Thyroid gland (tissue), 4 donors: ENCODE data around the gene PAQR5. TPM values are rescaled to one million over a fixed set of nuclear protein-coding genes. Genes with fewer than 3 reads are reported as not detected.

ENCODE experiments used
- DNase-seq, 2 donors: peaks; one replicate each; pipeline ENCODE4 v3.0.0-alpha.2; 2019
- H3K27ac ChIP-seq, 3 donors: fragments of 200-600 bp; sonication (generic); 1 replicate in 2 of 3; 2 replicates in 1 of 3; pipeline ENCODE4 v1.5.1; 2016 to 2019; ENCODE audit warnings: mild to moderate bottlenecking in 1 of 3, moderate library complexity in 1 of 3
- H3K27me3 ChIP-seq: fragments of 200-600 bp; sonication (generic); one replicate; pipeline ENCODE4 v1.5.1; 2019
- H3K36me3 ChIP-seq, 2 donors: fragments of 200-600 bp; sonication (generic); one replicate each; pipeline ENCODE4 v1.5.1; 2016 to 2019
- H3K4me1 ChIP-seq, 2 donors: fragments of 200-600 bp; sonication (generic); one replicate each; pipeline ENCODE4 v1.5.1; 2017 to 2019
- H3K4me3 ChIP-seq, 3 donors: fragments of 200-600 bp; sonication (generic); replicated peaks in 1 of 3; 1 replicate in 2 of 3; 2 replicates in 1 of 3; pipeline ENCODE4 v1.5.1; 2016; ENCODE audit warnings: mild to moderate bottlenecking in 1 of 3
- H3K9me3 ChIP-seq: fragments of 200-600 bp; sonication (generic); one replicate; pipeline ENCODE4 v1.5.1; 2017
- POLR2A ChIP-seq, 2 donors: fragments of 450-650 bp; IDR thresholded peaks; one replicate each; pipeline ENCODE4 v1.6.1; 2017; ENCODE audit warnings: antibody characterized with exemption in 2 of 2, mild to moderate bottlenecking in 2 of 2, moderate library complexity in 1 of 2
- WGBS, 2 donors: methylation state at CpG; one replicate each; pipeline ENCODE4 v1.1.5; 2017; 5-methylcytosine and 5-hydroxymethylcytosine counted together
- intact Hi-C: fragments of 100-400 bp; cut with DNase I; formaldehyde crosslinking; loops from one replicate; pipeline ENCODE4 v1.15.1; 2023
- total RNA-seq, 4 donors: library from RNA; depleted of rRNA; stranded (reverse); fragments of >200 nt; gene quantifications; one replicate each; pipeline ENCODE4 v1.2.3, GENCODE V29; 2016
- TF ChIP-seq, protein P1 (sequence below), 6 experiments: fragments of 200-600 bp in 3 of 6; fragments of 450-650 bp in 3 of 6; sonication (generic) in 3 of 6; IDR thresholded peaks; one replicate each; pipeline ENCODE4 v1.5.1; 2016 to 2019; ENCODE audit warnings: antibody characterized with exemption in 6 of 6, mild to moderate bottlenecking in 2 of 6, inconsistent platforms in 1 of 6, moderate library complexity in 1 of 6

The PAQR5 gene
- total RNA-seq, 4 donors from 2014 or later = 0.24 to 1.5 (median 0.65) TPM

DNA sequence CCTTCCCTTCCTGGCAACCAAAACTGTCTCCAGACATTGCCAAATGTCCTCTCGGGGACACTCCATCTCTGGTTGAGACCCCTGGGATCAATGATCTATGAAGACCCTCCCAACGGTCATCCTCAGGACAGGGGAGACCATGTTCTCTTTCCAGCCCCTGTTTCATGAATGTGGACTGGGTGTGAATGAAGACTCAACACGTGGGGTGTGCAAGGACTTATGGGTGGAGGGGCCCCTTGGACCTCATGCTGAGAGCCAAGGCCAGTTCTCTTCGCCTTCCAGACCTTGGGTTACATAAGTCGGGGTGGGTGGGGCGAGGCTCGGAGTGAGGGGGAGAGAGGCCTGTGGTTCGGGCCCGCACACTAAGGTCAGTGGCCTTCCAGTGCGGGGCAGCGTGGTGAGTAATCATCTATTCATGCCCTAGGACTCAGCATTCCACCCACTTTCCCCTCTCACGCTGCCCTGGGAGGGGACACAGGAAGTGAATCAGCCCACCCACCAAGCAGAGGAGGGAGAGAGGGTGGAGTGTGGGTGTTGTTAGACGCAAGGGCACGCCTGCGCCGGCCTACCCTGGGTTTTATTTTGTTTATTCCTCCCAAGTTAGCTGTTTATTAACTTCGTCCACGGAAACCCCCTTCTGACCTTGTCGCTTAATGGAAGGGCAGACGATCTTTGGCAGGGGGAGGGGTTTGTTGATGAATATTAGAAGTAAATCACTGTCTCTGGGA is 6.7 kb downstream of the PAQR5 start:
- TF ChIP-seq, protein P1, sequence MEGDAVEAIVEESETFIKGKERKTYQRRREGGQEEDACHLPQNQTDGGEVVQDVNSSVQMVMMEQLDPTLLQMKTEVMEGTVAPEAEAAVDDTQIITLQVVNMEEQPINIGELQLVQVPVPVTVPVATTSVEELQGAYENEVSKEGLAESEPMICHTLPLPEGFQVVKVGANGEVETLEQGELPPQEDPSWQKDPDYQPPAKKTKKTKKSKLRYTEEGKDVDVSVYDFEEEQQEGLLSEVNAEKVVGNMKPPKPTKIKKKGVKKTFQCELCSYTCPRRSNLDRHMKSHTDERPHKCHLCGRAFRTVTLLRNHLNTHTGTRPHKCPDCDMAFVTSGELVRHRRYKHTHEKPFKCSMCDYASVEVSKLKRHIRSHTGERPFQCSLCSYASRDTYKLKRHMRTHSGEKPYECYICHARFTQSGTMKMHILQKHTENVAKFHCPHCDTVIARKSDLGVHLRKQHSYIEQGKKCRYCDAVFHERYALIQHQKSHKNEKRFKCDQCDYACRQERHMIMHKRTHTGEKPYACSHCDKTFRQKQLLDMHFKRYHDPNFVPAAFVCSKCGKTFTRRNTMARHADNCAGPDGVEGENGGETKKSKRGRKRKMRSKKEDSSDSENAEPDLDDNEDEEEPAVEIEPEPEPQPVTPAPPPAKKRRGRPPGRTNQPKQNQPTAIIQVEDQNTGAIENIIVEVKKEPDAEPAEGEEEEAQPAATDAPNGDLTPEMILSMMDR (IDR thresholded peaks at IDR 0.05) = no peak
- TF ChIP-seq POLR2A (IDR thresholded peaks at IDR 0.05) = no peak
- DNase-seq = no peak
- intact Hi-C loops = no loop called here
- WGBS, 2 donors = 80 to 87% methylated on average over 14 to 15 of the region's 20 CpGs
- no peak overlapping the region for H3K4me3 ChIP-seq
- no peaks in the 10 kb centered on the region for H3K4me1 ChIP-seq
- no peaks in the 10 kb centered on the region for H3K9me3 ChIP-seq
- H3K27ac ChIP-seq = no peak overlapping the region
- H3K27me3 ChIP-seq = no peaks in the 10 kb centered on the region
- no peaks in the 10 kb centered on the region for H3K36me3 ChIP-seq

DNA sequence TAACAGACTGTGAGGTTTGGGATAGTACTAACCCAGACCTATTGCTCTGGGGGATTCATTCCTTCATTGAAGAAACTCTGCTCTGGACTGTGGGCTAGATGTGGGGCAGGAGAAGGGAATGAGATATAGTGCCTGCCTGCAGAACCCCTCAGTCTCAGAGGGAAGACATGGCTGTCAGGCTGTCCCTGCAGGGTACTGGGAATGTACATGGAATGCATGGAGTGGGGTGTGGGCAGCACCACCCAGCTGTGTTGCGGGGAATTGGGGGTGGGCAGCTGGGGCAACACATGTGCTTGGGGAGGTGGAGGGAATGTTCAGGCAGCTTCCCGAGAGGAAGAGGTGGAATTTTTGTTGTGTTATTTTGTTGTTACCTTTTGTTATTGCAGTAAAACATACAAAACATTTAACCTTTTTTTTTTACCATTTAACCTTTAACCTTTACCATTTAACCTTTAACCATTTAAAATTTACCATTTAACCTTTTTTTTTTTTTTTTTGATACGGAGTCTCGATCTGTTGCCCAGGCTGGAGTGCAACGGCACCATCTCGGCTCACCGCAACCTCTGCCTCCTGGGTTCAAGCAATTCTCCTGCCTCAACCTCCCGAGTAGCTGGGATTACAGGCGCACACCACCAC is 7.3 kb downstream of the PAQR5 start:
- H3K27ac ChIP-seq = no peak overlapping the region
- H3K36me3 ChIP-seq = no peaks in the 10 kb centered on the region
- H3K4me3 ChIP-seq = no peak overlapping the region
- DNase-seq = no peak
- 91 to 95% methylated on average over 9 of the region's 9 CpGs for WGBS, 2 donors
- intact Hi-C loops = no loop called here
- no peaks in the 10 kb centered on the region for H3K27me3 ChIP-seq
- no peaks in the 10 kb centered on the region for H3K9me3 ChIP-seq
- no peaks in the 10 kb centered on the region for H3K4me1 ChIP-seq
- TF ChIP-seq, protein P1 (IDR thresholded peaks at IDR 0.05) = no peak
- no peak for TF ChIP-seq POLR2A (IDR thresholded peaks at IDR 0.05)

DNA sequence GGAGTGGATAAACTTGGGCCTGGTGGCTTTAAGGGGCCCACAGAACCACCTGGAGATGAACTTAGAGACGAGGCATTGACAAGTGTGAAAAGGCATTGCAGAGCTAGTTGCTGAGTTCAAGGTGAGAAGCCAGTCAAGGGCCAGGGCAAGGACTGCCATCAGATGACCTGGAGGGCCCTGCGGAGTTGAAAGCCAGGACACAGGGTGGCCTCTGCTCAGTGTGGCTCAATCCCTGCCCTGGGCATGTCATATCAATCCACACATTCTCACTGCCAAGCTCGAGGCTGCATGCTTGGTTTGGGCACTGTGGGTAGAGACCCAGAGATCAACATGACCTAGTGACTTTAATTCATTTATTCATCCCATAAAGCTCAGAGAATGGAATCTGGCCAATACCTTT is 9.2 kb downstream of the PAQR5 start:
- Histone ChIP-seq H3K27ac (no peak overlapping the region), H3K4me3 (no peak overlapping the region), H3K27me3 (no peaks in the 10 kb centered on the region), H3K36me3 (no peaks in the 10 kb centered on the region), H3K4me1 (peaks cover 0 to 5% of the 10 kb centered on the region in 2 donors), H3K9me3 (no peaks in the 10 kb centered on the region)
- no peak for DNase-seq
- intact Hi-C loops = no loop called here
- 89 to 96% methylated on average over 2 to 3 of the region's 3 CpGs for WGBS, 2 donors
- TF ChIP-seq, protein P1 (IDR thresholded peaks at IDR 0.05) = no peak
- TF ChIP-seq POLR2A (IDR thresholded peaks at IDR 0.05) = no peak

DNA sequence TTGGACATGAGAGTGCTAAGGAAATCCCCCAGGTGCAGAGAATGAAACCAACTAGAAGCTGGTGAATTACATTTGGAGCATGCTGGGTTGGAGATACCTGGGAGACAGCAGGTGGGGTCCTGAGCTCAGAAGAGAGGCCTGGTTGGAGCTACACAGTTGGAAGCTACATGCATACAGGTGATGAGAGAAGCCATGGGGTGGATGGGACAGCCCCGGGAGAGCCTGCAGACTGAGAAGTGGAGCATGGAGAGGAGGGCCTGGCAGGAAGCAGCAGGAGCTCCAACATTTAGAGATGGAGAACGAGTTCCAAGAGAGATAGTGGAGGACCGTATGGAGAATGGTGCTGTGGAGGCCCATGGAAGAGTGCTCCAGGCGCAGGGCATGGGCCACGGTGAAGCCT is 10.2 kb downstream of the PAQR5 start:
- H3K27ac ChIP-seq = no peak overlapping the region
- 81 to 86% methylated on average over 5 of the region's 5 CpGs for WGBS, 2 donors
- TF ChIP-seq, protein P1 (IDR thresholded peaks at IDR 0.05) = no peak
- TF ChIP-seq POLR2A (IDR thresholded peaks at IDR 0.05) = no peak

DNA sequence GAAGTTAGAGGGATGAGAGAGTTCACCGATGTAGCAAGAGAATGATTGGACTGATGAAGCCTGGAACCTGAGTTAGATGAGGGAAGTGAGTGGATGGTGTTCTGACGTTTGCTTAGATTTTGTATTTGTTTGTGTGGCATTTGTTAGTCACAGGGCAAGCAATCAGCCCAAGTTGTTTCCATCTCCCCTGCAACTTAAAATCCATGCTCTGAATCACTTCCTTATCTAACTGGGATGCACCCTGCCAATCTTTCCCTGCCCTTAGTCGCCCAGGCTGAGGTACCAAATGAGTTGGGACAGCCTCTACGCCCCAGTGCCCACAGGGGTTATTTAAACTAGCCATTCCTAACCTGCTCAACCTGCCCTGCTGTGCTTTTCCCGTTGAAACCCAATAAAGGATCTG is 12.6 kb downstream of the PAQR5 start:
- no peaks in the 10 kb centered on the region for H3K36me3 ChIP-seq
- no peak for DNase-seq
- no peaks in the 10 kb centered on the region for H3K9me3 ChIP-seq
- H3K4me3 ChIP-seq = no peak overlapping the region
- H3K4me1 ChIP-seq = peaks cover 0 to 5% of the 10 kb centered on the region in 2 donors
- H3K27ac ChIP-seq = no peak overlapping the region
- intact Hi-C loops = no loop called here
- H3K27me3 ChIP-seq = no peaks in the 10 kb centered on the region
- TF ChIP-seq, protein P1 (IDR thresholded peaks at IDR 0.05) = no peak
- TF ChIP-seq POLR2A (IDR thresholded peaks at IDR 0.05) = no peak
- 60 to 67% methylated on average over 5 of the region's 5 CpGs for WGBS, 2 donors

More for the DNA sequence above, 10.2 kb downstream of the PAQR5 start:
- DNase-seq = no peak
- no peaks in the 10 kb centered on the region for H3K36me3 ChIP-seq
- H3K27me3 ChIP-seq = no peaks in the 10 kb centered on the region
- H3K4me1 ChIP-seq = peaks cover 0 to 5% of the 10 kb centered on the region in 2 donors
- intact Hi-C loops = no loop called here
- H3K4me3 ChIP-seq = no peak overlapping the region
- H3K9me3 ChIP-seq = no peaks in the 10 kb centered on the region
